Measurements from ENCODE around the gene CMTR1. TPM values are rescaled to one million over a fixed set of nuclear protein-coding genes. Genes with fewer than 3 reads are reported as not detected.
A peak's percentile ranks its signal among the peaks of the same experiment; 100 is the strongest.

The CMTR1 gene
- total RNA-seq, 1 experiment from 2014 or later, result 37.7 TPM

DNA sequence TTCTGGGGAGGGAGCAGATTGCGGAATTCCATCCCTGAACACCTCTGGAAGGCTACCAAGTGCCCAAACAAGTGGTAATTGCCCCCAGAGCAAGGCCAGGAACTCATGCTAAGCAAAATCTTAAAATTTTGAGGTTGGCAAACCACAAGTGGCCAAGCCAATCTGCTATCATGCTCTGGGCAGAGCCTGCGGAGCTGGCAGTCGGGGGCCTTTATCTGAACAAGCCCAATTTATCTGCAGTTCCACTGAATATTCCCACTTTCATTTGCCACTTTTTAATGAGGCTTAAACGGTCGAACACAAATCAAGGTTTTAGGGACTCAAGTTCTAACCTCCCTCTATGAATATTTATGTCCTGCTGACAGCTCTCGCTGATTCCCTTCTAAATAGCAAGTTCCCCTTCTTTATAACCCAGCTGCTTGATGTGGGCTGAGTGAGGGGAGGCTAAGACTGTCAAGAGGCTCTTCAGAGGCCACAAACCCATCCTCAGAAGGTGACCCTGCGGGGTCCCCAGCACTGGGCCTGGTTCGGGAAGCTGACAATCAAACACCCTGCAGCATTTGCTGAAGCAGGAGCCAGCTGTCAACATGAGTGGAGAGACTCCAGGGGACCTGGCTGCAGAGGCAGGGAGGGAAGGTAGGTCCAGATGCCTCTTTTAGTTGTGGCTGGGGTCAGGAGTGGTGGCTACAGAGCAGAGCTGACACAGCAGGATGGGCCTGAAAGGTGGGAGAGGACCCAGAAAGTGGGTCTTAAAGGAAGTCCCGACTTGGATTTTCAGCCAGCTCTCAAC is 54.8 kb downstream of the CMTR1 start:
- no peaks in the 10 kb centered on the region for H3K9me3 ChIP-seq (ENCODE audit: control insufficient read depth, insufficient read depth, low read depth, low read length)
- POLR2A ChIA-PET, result no interaction called here
- TF ChIP-seq TCF7L2 (IDR thresholded peaks at IDR 0.05; ENCODE audit: low read depth, low read length), result no peak
- peak overlapping the region; percentile 57; the same call in 1 of the 2 replicates for H3K27ac ChIP-seq (ENCODE audit: low read length)
- H3K36me3 ChIP-seq (ENCODE audit: control insufficient read depth, insufficient read depth, low read length), result no peaks in the 10 kb centered on the region
- no TSS peak for BruUV-seq (replicated peaks)
- in situ Hi-C loops (cut with HindIII; ENCODE audit: low pct_unique_long_range_greater_than_20kb, low sequenced_read_pairs), result no loop called here
- H3K27me3 ChIP-seq (ENCODE audit: control insufficient read depth, insufficient read depth, low read length), result no peaks in the 10 kb centered on the region
- intact Hi-C loops (cut with micrococcal nuclease; ENCODE audit: unreplicated experiment), result no loop called here
- CTCF ChIA-PET, result no interaction called here
- DNase-seq (ENCODE audit: low read depth, low spot score) (no peak), ATAC-seq (no peak)
- no peak overlapping the region for H3K4me3 ChIP-seq (ENCODE audit: low read depth in 2 of 2, low read length in 2 of 2)
- peaks cover 51% of the 10 kb centered on the region for H3K4me1 ChIP-seq (ENCODE audit: control insufficient read depth, insufficient read depth, low read length)

DNA sequence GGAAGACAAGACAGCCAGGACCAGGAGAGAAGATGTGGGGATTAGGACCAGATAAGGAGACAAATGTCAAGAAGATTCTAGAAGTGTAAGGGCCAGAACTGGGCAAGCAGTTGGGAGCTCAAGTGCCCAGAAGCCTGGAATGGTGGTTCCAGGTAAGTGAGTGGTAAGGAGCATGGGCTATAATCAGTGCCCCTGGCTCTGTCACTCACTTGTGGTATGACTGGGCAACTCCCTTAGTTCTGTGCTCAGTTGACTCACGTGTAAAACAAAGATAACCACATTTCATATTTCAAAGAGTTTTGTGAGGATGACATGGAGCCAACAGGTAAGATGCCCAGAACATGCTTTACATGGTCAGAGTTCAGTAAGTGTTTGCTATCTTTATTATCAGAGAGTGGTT is 55.5 kb downstream of the CMTR1 start:
- DNase-seq (ENCODE audit: low read depth, low spot score) (no peak), ATAC-seq (no peak)
- Histone ChIP-seq H3K4me1 (ENCODE audit: control insufficient read depth, insufficient read depth, low read length) (peaks cover 52% of the 10 kb centered on the region), H3K27me3 (ENCODE audit: control insufficient read depth, insufficient read depth, low read length) (no peaks in the 10 kb centered on the region), H3K9me3 (ENCODE audit: control insufficient read depth, insufficient read depth, low read depth, low read length) (no peaks in the 10 kb centered on the region), H3K27ac (ENCODE audit: low read length) (peak overlapping the region; percentile 18; the same call in 1 of the 2 replicates), H3K36me3 (ENCODE audit: control insufficient read depth, insufficient read depth, low read length) (no peaks in the 10 kb centered on the region), H3K4me3 (ENCODE audit: low read depth in 2 of 2, low read length in 2 of 2) (no peak overlapping the region)
- ChIA-PET CTCF (interaction anchor here (0.7 kb wide), 1 partner anchor 51 kb away, joined by 8 read pairs; no protein-coding TSS in a partner anchor), POLR2A (no interaction called here)
- TF ChIP-seq, protein P1, sequence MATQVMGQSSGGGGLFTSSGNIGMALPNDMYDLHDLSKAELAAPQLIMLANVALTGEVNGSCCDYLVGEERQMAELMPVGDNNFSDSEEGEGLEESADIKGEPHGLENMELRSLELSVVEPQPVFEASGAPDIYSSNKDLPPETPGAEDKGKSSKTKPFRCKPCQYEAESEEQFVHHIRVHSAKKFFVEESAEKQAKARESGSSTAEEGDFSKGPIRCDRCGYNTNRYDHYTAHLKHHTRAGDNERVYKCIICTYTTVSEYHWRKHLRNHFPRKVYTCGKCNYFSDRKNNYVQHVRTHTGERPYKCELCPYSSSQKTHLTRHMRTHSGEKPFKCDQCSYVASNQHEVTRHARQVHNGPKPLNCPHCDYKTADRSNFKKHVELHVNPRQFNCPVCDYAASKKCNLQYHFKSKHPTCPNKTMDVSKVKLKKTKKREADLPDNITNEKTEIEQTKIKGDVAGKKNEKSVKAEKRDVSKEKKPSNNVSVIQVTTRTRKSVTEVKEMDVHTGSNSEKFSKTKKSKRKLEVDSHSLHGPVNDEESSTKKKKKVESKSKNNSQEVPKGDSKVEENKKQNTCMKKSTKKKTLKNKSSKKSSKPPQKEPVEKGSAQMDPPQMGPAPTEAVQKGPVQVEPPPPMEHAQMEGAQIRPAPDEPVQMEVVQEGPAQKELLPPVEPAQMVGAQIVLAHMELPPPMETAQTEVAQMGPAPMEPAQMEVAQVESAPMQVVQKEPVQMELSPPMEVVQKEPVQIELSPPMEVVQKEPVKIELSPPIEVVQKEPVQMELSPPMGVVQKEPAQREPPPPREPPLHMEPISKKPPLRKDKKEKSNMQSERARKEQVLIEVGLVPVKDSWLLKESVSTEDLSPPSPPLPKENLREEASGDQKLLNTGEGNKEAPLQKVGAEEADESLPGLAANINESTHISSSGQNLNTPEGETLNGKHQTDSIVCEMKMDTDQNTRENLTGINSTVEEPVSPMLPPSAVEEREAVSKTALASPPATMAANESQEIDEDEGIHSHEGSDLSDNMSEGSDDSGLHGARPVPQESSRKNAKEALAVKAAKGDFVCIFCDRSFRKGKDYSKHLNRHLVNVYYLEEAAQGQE (IDR thresholded peaks at IDR 0.05; ENCODE audit: insufficient read depth in 1 of 2, low read depth in 2 of 2, low read length in 1 of 2), result no peak
- no peak for TF ChIP-seq TCF7L2 (IDR thresholded peaks at IDR 0.05; ENCODE audit: low read depth, low read length)
- TF ChIP-seq SIN3A (IDR thresholded peaks at IDR 0.05; ENCODE audit: borderline replicate concordance, insufficient read depth, low read depth, low read length), result no peak
- TF ChIP-seq, protein P2, sequence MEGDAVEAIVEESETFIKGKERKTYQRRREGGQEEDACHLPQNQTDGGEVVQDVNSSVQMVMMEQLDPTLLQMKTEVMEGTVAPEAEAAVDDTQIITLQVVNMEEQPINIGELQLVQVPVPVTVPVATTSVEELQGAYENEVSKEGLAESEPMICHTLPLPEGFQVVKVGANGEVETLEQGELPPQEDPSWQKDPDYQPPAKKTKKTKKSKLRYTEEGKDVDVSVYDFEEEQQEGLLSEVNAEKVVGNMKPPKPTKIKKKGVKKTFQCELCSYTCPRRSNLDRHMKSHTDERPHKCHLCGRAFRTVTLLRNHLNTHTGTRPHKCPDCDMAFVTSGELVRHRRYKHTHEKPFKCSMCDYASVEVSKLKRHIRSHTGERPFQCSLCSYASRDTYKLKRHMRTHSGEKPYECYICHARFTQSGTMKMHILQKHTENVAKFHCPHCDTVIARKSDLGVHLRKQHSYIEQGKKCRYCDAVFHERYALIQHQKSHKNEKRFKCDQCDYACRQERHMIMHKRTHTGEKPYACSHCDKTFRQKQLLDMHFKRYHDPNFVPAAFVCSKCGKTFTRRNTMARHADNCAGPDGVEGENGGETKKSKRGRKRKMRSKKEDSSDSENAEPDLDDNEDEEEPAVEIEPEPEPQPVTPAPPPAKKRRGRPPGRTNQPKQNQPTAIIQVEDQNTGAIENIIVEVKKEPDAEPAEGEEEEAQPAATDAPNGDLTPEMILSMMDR (IDR thresholded peaks at IDR 0.05), result no peak
- no peak for TF ChIP-seq POLR2AphosphoS5 (IDR thresholded peaks at IDR 0.05; ENCODE audit: low read depth, low read length)
- intact Hi-C loops (cut with micrococcal nuclease; ENCODE audit: unreplicated experiment) (no loop called here), in situ Hi-C loops (cut with HindIII; ENCODE audit: low pct_unique_long_range_greater_than_20kb, low sequenced_read_pairs) (no loop called here)
- BruUV-seq (replicated peaks), result no TSS peak

Measured in Panc1 (cell line).